Panc1 (cell line): ENCODE results near the gene NDRG4.

Source experiments
- POLR2AphosphoS5 ChIP-seq: IDR thresholded peaks from 2 replicates; pipeline ENCODE4 v1.6.1; 2012; ENCODE audit warnings: mild to moderate bottlenecking, low read depth, low read length, moderate library complexity
- SIN3A ChIP-seq: IDR thresholded peaks from 2 replicates; pipeline ENCODE4 v1.6.1; 2012; ENCODE audit warnings: low read depth, mild to moderate bottlenecking, low read length, moderate library complexity, borderline replicate concordance; ENCODE audit not compliant: insufficient read depth
- TCF7L2 ChIP-seq: IDR thresholded peaks from 2 replicates; pipeline ENCODE4 v1.6.1; 2011; ENCODE audit warnings: mild to moderate bottlenecking, low read depth, low read length, inconsistent platforms
- TF ChIP-seq, protein P1 (sequence below): fragments of 450-650 bp; IDR thresholded peaks from 2 replicates; pipeline ENCODE4 v1.5.1; 2017; ENCODE audit warnings: mild to moderate bottlenecking
- TF ChIP-seq, protein P2 (sequence below), 2 experiments: IDR thresholded peaks; 2 replicates each; pipeline ENCODE4 v1.6.1; 2011 to 2012; ENCODE audit warnings: low read depth in 2 of 2, control low read depth in 1 of 2, low read length in 1 of 2, mild to moderate bottlenecking in 1 of 2, moderate library complexity in 1 of 2; ENCODE audit not compliant: insufficient read depth in 1 of 2

DNA sequence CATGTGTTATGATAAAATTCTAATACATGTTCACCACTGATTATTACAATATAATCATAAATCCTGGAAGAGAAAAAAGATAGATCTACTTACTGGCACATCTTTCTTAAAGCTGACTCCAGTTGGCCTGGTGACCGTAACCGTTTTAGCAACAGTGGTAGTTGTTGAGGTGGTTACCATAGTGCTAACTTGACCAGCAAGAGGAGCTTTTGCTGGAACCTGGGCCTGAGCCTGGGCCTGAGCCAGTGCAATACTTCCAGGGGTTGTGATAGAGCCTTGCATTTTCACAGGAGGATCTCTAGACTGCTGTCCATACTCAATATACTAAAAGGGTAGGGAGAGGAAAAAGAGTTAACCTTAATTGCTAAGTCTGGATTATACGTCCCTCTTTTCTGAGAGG, 51.6 kb downstream of the NDRG4 start:
- TF ChIP-seq POLR2AphosphoS5, result no peak
- TF ChIP-seq, protein P1, sequence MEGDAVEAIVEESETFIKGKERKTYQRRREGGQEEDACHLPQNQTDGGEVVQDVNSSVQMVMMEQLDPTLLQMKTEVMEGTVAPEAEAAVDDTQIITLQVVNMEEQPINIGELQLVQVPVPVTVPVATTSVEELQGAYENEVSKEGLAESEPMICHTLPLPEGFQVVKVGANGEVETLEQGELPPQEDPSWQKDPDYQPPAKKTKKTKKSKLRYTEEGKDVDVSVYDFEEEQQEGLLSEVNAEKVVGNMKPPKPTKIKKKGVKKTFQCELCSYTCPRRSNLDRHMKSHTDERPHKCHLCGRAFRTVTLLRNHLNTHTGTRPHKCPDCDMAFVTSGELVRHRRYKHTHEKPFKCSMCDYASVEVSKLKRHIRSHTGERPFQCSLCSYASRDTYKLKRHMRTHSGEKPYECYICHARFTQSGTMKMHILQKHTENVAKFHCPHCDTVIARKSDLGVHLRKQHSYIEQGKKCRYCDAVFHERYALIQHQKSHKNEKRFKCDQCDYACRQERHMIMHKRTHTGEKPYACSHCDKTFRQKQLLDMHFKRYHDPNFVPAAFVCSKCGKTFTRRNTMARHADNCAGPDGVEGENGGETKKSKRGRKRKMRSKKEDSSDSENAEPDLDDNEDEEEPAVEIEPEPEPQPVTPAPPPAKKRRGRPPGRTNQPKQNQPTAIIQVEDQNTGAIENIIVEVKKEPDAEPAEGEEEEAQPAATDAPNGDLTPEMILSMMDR, result no peak
- TF ChIP-seq, protein P2, sequence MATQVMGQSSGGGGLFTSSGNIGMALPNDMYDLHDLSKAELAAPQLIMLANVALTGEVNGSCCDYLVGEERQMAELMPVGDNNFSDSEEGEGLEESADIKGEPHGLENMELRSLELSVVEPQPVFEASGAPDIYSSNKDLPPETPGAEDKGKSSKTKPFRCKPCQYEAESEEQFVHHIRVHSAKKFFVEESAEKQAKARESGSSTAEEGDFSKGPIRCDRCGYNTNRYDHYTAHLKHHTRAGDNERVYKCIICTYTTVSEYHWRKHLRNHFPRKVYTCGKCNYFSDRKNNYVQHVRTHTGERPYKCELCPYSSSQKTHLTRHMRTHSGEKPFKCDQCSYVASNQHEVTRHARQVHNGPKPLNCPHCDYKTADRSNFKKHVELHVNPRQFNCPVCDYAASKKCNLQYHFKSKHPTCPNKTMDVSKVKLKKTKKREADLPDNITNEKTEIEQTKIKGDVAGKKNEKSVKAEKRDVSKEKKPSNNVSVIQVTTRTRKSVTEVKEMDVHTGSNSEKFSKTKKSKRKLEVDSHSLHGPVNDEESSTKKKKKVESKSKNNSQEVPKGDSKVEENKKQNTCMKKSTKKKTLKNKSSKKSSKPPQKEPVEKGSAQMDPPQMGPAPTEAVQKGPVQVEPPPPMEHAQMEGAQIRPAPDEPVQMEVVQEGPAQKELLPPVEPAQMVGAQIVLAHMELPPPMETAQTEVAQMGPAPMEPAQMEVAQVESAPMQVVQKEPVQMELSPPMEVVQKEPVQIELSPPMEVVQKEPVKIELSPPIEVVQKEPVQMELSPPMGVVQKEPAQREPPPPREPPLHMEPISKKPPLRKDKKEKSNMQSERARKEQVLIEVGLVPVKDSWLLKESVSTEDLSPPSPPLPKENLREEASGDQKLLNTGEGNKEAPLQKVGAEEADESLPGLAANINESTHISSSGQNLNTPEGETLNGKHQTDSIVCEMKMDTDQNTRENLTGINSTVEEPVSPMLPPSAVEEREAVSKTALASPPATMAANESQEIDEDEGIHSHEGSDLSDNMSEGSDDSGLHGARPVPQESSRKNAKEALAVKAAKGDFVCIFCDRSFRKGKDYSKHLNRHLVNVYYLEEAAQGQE (IDR thresholded peaks at IDR 0.05; ENCODE audit: insufficient read depth in 1 of 2, low read depth in 2 of 2, low read length in 1 of 2), result no peak
- no peak for TF ChIP-seq SIN3A
- TF ChIP-seq TCF7L2, result no peak
